Progenitor cell of endocrine pancreas (in vitro differentiated cells): Measurements from ENCODE around the gene TLE5. TPM values are rescaled to one million over a fixed set of nuclear protein-coding genes. Genes with fewer than 3 reads are reported as not detected.

Experiments used
- DNase-seq: peaks from one replicate; pipeline ENCODE4 v3.0.0; 2021; ENCODE audit warnings: low spot score; ENCODE audit not compliant: unreplicated experiment
- H3K27ac Mint-ChIP-seq: 2 replicates; pipeline ENCODE4 v1.8.0; 2021; ENCODE audit warnings: mild to moderate bottlenecking, moderate library complexity, mixed read lengths
- H3K27me3 Mint-ChIP-seq: 2 replicates; pipeline ENCODE4 v1.8.0; 2021; ENCODE audit warnings: mixed read lengths
- H3K36me3 Mint-ChIP-seq: 2 replicates; pipeline ENCODE4 v1.8.0; 2022; ENCODE audit warnings: mixed read lengths; ENCODE audit not compliant: insufficient read depth
- H3K4me1 Mint-ChIP-seq: 2 replicates; pipeline ENCODE4 v1.8.0; 2021; ENCODE audit warnings: low read depth, mixed read lengths
- H3K4me3 Mint-ChIP-seq: 2 replicates; pipeline ENCODE4 v1.8.0; 2021; ENCODE audit warnings: low read depth, mild to moderate bottlenecking, moderate library complexity, mixed read lengths
- H3K9me3 Mint-ChIP-seq: 2 replicates; pipeline ENCODE4 v1.8.0; 2021; ENCODE audit warnings: low read depth, mixed read lengths
- CTCF ChIP-seq: fragments of 200-600 bp; sonication (generic); IDR thresholded peaks from one replicate; pipeline ENCODE4 v1.5.0; 2021; ENCODE audit warnings: antibody characterized with exemption, mild to moderate bottlenecking; ENCODE audit not compliant: unreplicated experiment
- total RNA-seq: library from RNA; stranded (reverse); gene quantifications from 2 replicates; pipeline ENCODE4 v1.2.1, GENCODE V29; 2021

The TLE5 gene
- total RNA-seq, 1 donor from 2014 or later = 507 TPM

GRCh38 chr19:3073931-3074595, 11.8 kb upstream of the TLE5 start:
- DNase-seq = no peak
- H3K27me3 Mint-ChIP-seq = no peaks in the 10 kb centered on the region
- H3K27ac Mint-ChIP-seq = no peak overlapping the region
- no peaks in the 10 kb centered on the region for H3K9me3 Mint-ChIP-seq
- H3K4me1 Mint-ChIP-seq = peaks cover 3% of the 10 kb centered on the region
- H3K4me3 Mint-ChIP-seq = no peak overlapping the region
- H3K36me3 Mint-ChIP-seq = no peaks in the 10 kb centered on the region
- TF ChIP-seq CTCF = no peak

- Mint-ChIP-seq H3K27me3 (no peaks in the 10 kb centered on the region), H3K27ac (peak overlapping the region; percentile 11), H3K9me3 (no peaks in the 10 kb centered on the region), H3K4me3 (no peak overlapping the region), H3K36me3 (no peaks in the 10 kb centered on the region), H3K4me1 (peaks cover 5% of the 10 kb centered on the region)
- DNase-seq = no peak
- no peak for TF ChIP-seq CTCF
These were observed 10.9 kb upstream of the TLE5 start for GRCh38 chr19:3073159-3073563.

GRCh38 chr19:3071768-3072167, 9.5 kb upstream of the TLE5 start:
- no peak for DNase-seq
- no peaks in the 10 kb centered on the region for H3K9me3 Mint-ChIP-seq
- H3K36me3 Mint-ChIP-seq = no peaks in the 10 kb centered on the region
- no peak overlapping the region for H3K27ac Mint-ChIP-seq
- H3K4me3 Mint-ChIP-seq = no peak overlapping the region
- TF ChIP-seq CTCF = no peak
- H3K27me3 Mint-ChIP-seq = no peaks in the 10 kb centered on the region
- H3K4me1 Mint-ChIP-seq = peaks cover 13% of the 10 kb centered on the region

- Mint-ChIP-seq H3K9me3 (no peaks in the 10 kb centered on the region), H3K4me1 (peaks cover 30% of the 10 kb centered on the region), H3K27me3 (no peaks in the 10 kb centered on the region), H3K36me3 (no peaks in the 10 kb centered on the region), H3K4me3 (peak overlapping the region; percentile 47), H3K27ac (peak overlapping the region; percentile 81)
- peak; percentile 73 for DNase-seq
- peak; percentile 35 for TF ChIP-seq CTCF
These were observed 5.8 kb upstream of the TLE5 start for GRCh38 chr19:3068071-3068470.

- H3K27me3 Mint-ChIP-seq = no peaks in the 10 kb centered on the region
- TF ChIP-seq CTCF = no peak
- no peak for DNase-seq
- peak overlapping the region; percentile 84 for H3K27ac Mint-ChIP-seq
- no peaks in the 10 kb centered on the region for H3K36me3 Mint-ChIP-seq
- no peaks in the 10 kb centered on the region for H3K9me3 Mint-ChIP-seq
- H3K4me3 Mint-ChIP-seq = peak overlapping the region; percentile 17
- peaks cover 32% of the 10 kb centered on the region for H3K4me1 Mint-ChIP-seq
These were observed 5.3 kb upstream of the TLE5 start for GRCh38 chr19:3067563-3067962.
